Neural progenitor cell (in vitro differentiated cells): ENCODE results near the gene PIK3R2.

ENCODE experiments used
- CTCF ChIP-seq: fragments of 200-600 bp; sonication (generic); IDR thresholded peaks from 2 replicates; pipeline ENCODE4 v1.5.1; 2017; ENCODE audit warnings: antibody characterized with exemption, mild to moderate bottlenecking
- EZH2 ChIP-seq: fragments of 200-600 bp; sonication (generic); IDR thresholded peaks from 2 replicates; pipeline ENCODE4 v1.6.1; 2017; ENCODE audit warnings: antibody characterized with exemption, mild to moderate bottlenecking, moderate library complexity
- EZH2phosphoT487 ChIP-seq: fragments of 200-600 bp; sonication (generic); IDR thresholded peaks from 2 replicates; pipeline ENCODE4 v1.6.1; 2017; ENCODE audit warnings: antibody characterized with exemption

GRCh38 chr19:18140473-18140872 lies 12.5 kb upstream of the PIK3R2 start:
- TF ChIP-seq EZH2 (no peak), CTCF (no peak), EZH2phosphoT487 (no peak)
